ENCODE results near the gene SS18L1.

SS18L1 gene

DNA sequence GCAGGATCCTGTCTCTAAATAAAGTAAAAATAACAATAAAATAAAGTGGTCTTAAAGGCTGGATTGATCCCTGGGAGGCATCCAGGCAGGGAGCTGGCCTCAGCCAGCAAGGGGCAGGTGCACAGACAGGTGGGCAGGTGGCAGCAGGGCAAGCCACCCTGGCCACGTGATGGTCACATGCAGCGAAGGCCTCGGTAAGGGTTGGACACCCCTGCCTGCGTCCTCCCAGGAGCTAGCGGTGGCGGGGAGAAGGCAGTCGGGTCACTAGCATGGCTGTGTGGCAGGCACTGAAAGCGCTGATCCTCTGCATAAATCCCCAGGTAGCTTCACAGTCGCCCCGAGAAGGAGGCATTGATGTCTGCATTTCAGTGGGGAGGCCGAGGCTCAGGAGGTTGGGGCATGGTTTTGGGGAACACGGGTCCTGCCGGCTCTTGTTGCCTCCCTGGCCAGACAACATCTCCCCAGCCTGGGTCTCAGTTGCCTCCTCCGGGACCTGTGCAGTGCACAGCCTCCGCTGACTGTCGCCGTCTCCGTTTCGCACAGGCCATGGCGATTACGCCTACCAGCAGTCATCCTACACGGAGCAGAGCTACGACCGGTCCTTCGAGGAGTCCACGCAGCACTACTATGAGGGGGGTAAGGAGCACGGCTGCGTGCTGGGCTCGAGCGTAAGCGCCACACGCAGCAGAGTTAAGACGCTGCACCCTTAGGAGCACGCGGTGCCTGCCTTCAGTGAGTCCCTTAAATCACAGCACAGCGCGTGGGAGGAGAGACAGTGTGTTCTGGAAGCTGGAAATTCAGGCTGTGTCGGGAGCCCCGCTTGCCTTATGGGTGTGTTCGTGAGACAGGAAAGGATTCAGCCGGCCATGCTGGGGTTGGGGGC lies 21.6 kb downstream of the SS18L1 start (continued):
- TF ChIP-seq TSHZ2 (CRISPR knock-in tag; IDR thresholded peaks at IDR 0.05) (no peak), TOX (CRISPR knock-in tag; IDR thresholded peaks at IDR 0.05; ENCODE audit: borderline replicate concordance) (no peak), ZFP3 (CRISPR knock-in tag; IDR thresholded peaks at IDR 0.05) (no peak), RARB (CRISPR knock-in tag; IDR thresholded peaks at IDR 0.05) (no peak)

DNA sequence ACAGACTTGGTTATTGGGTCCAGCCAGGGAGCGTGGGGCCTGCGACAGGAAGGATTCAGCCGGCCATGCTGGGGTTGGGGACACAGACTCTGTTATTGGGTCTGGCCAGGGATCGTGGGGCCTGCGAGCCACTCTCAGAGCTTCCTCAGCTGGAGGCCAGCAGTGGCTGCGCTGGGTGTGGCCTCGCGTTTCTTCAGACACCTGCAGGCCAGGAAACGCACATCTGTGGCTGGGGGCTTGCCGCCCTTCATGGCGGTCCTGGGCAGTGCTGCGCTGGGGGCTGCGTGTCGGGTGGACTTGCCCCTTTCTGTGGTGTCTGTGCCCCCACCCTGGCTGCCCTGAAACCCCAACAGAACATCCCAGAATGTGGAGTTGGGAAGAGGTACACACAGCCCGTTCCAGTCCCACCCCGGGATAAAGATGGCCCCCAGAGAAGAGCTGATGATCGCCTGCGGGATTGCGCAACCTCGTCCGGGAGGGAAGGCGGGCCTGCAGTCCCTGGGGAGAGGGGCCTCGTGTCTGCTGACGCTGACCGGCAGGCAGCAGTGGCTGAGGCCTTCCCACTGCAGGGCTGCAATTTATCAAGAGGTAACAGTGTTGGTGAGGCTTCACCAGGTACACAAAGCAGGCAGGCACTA lies 22.3 kb downstream of the SS18L1 start:
- no peak for TF ChIP-seq PPARA (CRISPR knock-in tag; IDR thresholded peaks at IDR 0.05; ENCODE audit: borderline replicate concordance)
- no peak for TF ChIP-seq TSHZ2 (CRISPR knock-in tag; IDR thresholded peaks at IDR 0.05)
- TF ChIP-seq ZFP3 (CRISPR knock-in tag; IDR thresholded peaks at IDR 0.05) = no peak
- TF ChIP-seq CREB5 (CRISPR knock-in tag; IDR thresholded peaks at IDR 0.05; ENCODE audit: low read depth) = no peak
- no peak for TF ChIP-seq ZNF70 (CRISPR knock-in tag; IDR thresholded peaks at IDR 0.05)
- no peak for TF ChIP-seq RARB (CRISPR knock-in tag; IDR thresholded peaks at IDR 0.05)
- ATAC-seq = no peak

GRCh38 chr20:62167474-62167873 lies 23.9 kb downstream of the SS18L1 start:
- no peak for ATAC-seq
- TF ChIP-seq OSR1 (CRISPR knock-in tag; IDR thresholded peaks at IDR 0.05) = no peak
- TF ChIP-seq ESRRG (CRISPR knock-in tag; IDR thresholded peaks at IDR 0.05) = no peak
- no peak for TF ChIP-seq CSDC2 (CRISPR knock-in tag; IDR thresholded peaks at IDR 0.05)
- no peak for TF ChIP-seq TCF4 (CRISPR knock-in tag; IDR thresholded peaks at IDR 0.05; ENCODE audit: borderline replicate concordance)
- TF ChIP-seq RARB (CRISPR knock-in tag; IDR thresholded peaks at IDR 0.05) = no peak
- no peak for TF ChIP-seq ZNF8 (CRISPR knock-in tag; IDR thresholded peaks at IDR 0.05)
- TF ChIP-seq, protein P1, sequence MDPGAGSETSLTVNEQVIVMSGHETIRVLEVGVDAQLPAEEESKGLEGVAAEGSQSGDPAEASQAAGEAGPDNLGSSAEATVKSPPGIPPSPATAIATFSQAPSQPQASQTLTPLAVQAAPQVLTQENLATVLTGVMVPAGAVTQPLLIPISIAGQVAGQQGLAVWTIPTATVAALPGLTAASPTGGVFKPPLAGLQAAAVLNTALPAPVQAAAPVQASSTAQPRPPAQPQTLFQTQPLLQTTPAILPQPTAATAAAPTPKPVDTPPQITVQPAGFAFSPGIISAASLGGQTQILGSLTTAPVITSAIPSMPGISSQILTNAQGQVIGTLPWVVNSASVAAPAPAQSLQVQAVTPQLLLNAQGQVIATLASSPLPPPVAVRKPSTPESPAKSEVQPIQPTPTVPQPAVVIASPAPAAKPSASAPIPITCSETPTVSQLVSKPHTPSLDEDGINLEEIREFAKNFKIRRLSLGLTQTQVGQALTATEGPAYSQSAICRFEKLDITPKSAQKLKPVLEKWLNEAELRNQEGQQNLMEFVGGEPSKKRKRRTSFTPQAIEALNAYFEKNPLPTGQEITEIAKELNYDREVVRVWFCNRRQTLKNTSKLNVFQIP (CRISPR knock-in tag; IDR thresholded peaks at IDR 0.05; ENCODE audit: borderline replicate concordance, low read depth) = no peak
- no peak for TF ChIP-seq ZNF70 (CRISPR knock-in tag; IDR thresholded peaks at IDR 0.05)
- no peak for TF ChIP-seq PPARA (CRISPR knock-in tag; IDR thresholded peaks at IDR 0.05; ENCODE audit: borderline replicate concordance)
- no peak for TF ChIP-seq ISL1 (CRISPR knock-in tag; IDR thresholded peaks at IDR 0.05)
- TF ChIP-seq ZFP30 (CRISPR knock-in tag; IDR thresholded peaks at IDR 0.05) = no peak
- no peak for TF ChIP-seq ARNTL (CRISPR knock-in tag; IDR thresholded peaks at IDR 0.05; ENCODE audit: borderline replicate concordance, low read depth)

DNA sequence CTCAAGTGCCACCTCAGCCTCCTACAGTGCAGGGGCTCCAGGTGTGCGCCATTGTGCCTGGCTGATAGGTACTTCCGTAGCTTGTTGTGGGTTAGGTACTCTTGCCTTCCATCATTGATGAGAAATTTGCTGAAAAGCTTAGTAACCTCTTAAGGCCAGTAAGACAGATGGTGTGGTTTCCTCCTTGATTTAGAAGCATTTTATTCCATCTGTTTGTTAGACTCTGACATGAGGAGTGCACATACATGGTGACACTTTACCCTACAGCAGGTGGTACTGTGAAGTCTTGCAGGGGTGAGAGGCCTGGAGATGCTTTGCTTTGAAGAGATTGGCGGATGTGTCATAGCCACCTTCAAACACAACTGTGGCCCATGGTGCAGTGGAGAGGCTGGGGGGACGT lies 24.5 kb downstream of the SS18L1 start:
- ATAC-seq = no peak
- TF ChIP-seq ESRRG (CRISPR knock-in tag; IDR thresholded peaks at IDR 0.05) (no peak), RARB (CRISPR knock-in tag; IDR thresholded peaks at IDR 0.05) (no peak), ISL1 (CRISPR knock-in tag; IDR thresholded peaks at IDR 0.05) (no peak), CSDC2 (CRISPR knock-in tag; IDR thresholded peaks at IDR 0.05) (no peak), ZC3H10 (CRISPR knock-in tag; IDR thresholded peaks at IDR 0.05) (no peak), ARNTL (CRISPR knock-in tag; IDR thresholded peaks at IDR 0.05; ENCODE audit: borderline replicate concordance, low read depth) (no peak), OSR1 (CRISPR knock-in tag; IDR thresholded peaks at IDR 0.05) (no peak), TCF4 (CRISPR knock-in tag; IDR thresholded peaks at IDR 0.05; ENCODE audit: borderline replicate concordance) (no peak), ZFP3 (CRISPR knock-in tag; IDR thresholded peaks at IDR 0.05) (no peak)

Measured in SK-N-SH treated with all-trans-retinoic acid at 6 μM for 48 hours (cell line).